ENCODE measurements around the gene CNGB1. TPM values are rescaled to one million over a fixed set of nuclear protein-coding genes. Genes with fewer than 3 reads are reported as not detected.

Gene CNGB1
- total and polyA plus RNA-seq, 2 of the 13 experiments (the other 11 are each of a cell fraction or from before 2014, with no cell fraction given), result 0.02 to 0.15 TPM

DNA sequence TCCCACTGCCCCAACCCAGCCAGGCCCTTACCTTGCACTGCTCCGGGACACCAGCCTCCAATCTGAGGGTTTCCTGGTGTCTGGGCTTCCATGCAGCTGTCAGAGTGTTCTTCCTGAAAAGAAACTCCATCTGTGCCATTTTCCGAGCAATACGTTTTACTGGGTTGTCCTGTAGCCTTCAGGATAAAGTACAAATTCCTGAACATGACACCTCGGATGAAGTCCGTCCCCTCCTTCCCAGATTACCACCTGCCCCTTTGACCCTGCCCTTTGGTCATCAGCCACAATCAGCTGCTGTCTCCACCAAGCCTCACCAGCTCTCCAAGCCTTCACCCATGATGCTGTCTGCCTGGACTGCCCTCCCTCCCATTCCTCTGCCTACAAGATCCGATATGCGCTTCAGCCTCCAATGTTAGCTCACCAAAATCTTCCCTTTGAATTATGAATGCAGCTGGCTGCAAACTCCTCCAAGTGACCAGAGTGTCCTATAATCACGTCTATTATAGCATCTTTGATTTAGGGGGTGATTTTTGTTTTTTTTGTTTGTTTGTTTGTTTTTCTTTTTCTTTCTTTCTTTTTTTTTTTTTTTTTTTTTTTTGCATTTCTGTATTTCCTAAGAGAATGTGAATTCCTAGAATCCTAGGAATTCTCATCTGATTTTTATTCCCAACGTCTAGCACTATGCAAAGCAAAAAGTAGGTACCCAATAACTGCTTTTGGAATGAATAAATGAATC, 108.1 kb downstream of the CNGB1 start (continued):
- peak; percentile 80 for TF ChIP-seq KDM2A (CRISPR knock-in tag; IDR thresholded peaks at IDR 0.05; ENCODE audit: borderline replicate concordance, low read depth)
- TF ChIP-seq ZBTB1 (CRISPR knock-in tag; IDR thresholded peaks at IDR 0.05; ENCODE audit: borderline replicate concordance), result no peak
- no peak for TF ChIP-seq SOX6 (IDR thresholded peaks at IDR 0.05)
- peak; percentile 93 for TF ChIP-seq SOX6 (CRISPR knock-in tag; IDR thresholded peaks at IDR 0.05)
- TF ChIP-seq, protein P1, sequence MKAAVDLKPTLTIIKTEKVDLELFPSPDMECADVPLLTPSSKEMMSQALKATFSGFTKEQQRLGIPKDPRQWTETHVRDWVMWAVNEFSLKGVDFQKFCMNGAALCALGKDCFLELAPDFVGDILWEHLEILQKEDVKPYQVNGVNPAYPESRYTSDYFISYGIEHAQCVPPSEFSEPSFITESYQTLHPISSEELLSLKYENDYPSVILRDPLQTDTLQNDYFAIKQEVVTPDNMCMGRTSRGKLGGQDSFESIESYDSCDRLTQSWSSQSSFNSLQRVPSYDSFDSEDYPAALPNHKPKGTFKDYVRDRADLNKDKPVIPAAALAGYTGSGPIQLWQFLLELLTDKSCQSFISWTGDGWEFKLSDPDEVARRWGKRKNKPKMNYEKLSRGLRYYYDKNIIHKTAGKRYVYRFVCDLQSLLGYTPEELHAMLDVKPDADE (CRISPR knock-in tag; IDR thresholded peaks at IDR 0.05), result no peak
- no peak for TF ChIP-seq ZNF619 (CRISPR knock-in tag; IDR thresholded peaks at IDR 0.05)
- peak; percentile 72; the same call in 1 of the 2 replicates for TF ChIP-seq SIN3A (IDR thresholded peaks at IDR 0.05; ENCODE audit: borderline replicate concordance, low read depth, low read length)
- TF ChIP-seq, protein P2, sequence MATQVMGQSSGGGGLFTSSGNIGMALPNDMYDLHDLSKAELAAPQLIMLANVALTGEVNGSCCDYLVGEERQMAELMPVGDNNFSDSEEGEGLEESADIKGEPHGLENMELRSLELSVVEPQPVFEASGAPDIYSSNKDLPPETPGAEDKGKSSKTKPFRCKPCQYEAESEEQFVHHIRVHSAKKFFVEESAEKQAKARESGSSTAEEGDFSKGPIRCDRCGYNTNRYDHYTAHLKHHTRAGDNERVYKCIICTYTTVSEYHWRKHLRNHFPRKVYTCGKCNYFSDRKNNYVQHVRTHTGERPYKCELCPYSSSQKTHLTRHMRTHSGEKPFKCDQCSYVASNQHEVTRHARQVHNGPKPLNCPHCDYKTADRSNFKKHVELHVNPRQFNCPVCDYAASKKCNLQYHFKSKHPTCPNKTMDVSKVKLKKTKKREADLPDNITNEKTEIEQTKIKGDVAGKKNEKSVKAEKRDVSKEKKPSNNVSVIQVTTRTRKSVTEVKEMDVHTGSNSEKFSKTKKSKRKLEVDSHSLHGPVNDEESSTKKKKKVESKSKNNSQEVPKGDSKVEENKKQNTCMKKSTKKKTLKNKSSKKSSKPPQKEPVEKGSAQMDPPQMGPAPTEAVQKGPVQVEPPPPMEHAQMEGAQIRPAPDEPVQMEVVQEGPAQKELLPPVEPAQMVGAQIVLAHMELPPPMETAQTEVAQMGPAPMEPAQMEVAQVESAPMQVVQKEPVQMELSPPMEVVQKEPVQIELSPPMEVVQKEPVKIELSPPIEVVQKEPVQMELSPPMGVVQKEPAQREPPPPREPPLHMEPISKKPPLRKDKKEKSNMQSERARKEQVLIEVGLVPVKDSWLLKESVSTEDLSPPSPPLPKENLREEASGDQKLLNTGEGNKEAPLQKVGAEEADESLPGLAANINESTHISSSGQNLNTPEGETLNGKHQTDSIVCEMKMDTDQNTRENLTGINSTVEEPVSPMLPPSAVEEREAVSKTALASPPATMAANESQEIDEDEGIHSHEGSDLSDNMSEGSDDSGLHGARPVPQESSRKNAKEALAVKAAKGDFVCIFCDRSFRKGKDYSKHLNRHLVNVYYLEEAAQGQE (IDR thresholded peaks at IDR 0.05; ENCODE audit: borderline replicate concordance in 1 of 2, low read depth in 1 of 2, low read length in 2 of 2), result peak in 1 of 2 experiments; percentile 53; a peak in 1 of 4 replicates
- peak; percentile 54; the same call in 1 of the 2 replicates for TF ChIP-seq GZF1 (CRISPR knock-in tag; IDR thresholded peaks at IDR 0.05)
- no peak for TF ChIP-seq ZNF703 (CRISPR knock-in tag; IDR thresholded peaks at IDR 0.05; ENCODE audit: borderline replicate concordance)
- no peak for TF ChIP-seq ZNF235 (CRISPR knock-in tag; IDR thresholded peaks at IDR 0.05; ENCODE audit: borderline replicate concordance)
- TF ChIP-seq, protein P3, sequence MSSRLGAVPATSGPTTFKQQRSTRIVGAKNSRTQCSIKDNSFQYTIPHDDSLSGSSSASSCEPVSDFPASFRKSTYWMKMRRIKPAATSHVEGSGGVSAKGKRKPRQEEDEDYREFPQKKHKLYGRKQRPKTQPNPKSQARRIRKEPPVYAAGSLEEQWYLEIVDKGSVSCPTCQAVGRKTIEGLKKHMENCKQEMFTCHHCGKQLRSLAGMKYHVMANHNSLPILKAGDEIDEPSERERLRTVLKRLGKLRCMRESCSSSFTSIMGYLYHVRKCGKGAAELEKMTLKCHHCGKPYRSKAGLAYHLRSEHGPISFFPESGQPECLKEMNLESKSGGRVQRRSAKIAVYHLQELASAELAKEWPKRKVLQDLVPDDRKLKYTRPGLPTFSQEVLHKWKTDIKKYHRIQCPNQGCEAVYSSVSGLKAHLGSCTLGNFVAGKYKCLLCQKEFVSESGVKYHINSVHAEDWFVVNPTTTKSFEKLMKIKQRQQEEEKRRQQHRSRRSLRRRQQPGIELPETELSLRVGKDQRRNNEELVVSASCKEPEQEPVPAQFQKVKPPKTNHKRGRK (CRISPR knock-in tag; IDR thresholded peaks at IDR 0.05), result 0 out of 2 replicates have a peak, but pooled peaks have one; percentile 70
- no peak for TF ChIP-seq HNRNPLL (IDR thresholded peaks at IDR 0.05; ENCODE audit: low read depth, low read length, poor library complexity, severe bottlenecking)
- no peak for TF ChIP-seq ZNF766 (CRISPR knock-in tag; IDR thresholded peaks at IDR 0.05; ENCODE audit: borderline replicate concordance)
- peak; percentile 83 for TF ChIP-seq ZNF746 (CRISPR knock-in tag; IDR thresholded peaks at IDR 0.05)
- TF ChIP-seq, protein P4, sequence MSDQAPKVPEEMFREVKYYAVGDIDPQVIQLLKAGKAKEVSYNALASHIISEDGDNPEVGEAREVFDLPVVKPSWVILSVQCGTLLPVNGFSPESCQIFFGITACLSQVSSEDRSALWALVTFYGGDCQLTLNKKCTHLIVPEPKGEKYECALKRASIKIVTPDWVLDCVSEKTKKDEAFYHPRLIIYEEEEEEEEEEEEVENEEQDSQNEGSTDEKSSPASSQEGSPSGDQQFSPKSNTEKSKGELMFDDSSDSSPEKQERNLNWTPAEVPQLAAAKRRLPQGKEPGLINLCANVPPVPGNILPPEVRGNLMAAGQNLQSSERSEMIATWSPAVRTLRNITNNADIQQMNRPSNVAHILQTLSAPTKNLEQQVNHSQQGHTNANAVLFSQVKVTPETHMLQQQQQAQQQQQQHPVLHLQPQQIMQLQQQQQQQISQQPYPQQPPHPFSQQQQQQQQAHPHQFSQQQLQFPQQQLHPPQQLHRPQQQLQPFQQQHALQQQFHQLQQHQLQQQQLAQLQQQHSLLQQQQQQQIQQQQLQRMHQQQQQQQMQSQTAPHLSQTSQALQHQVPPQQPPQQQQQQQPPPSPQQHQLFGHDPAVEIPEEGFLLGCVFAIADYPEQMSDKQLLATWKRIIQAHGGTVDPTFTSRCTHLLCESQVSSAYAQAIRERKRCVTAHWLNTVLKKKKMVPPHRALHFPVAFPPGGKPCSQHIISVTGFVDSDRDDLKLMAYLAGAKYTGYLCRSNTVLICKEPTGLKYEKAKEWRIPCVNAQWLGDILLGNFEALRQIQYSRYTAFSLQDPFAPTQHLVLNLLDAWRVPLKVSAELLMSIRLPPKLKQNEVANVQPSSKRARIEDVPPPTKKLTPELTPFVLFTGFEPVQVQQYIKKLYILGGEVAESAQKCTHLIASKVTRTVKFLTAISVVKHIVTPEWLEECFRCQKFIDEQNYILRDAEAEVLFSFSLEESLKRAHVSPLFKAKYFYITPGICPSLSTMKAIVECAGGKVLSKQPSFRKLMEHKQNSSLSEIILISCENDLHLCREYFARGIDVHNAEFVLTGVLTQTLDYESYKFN (CRISPR knock-in tag; conservative IDR thresholded peaks at IDR 0.05), result peak; percentile 94
- peak; percentile 91; the same call in 1 of the 2 replicates for TF ChIP-seq NFKBIZ (CRISPR knock-in tag; IDR thresholded peaks at IDR 0.05)

Measured in HepG2 (cell line).